K562 (cell line): ENCODE measurements around the gene TRAIP. TPM values are rescaled to one million over a fixed set of nuclear protein-coding genes. Genes with fewer than 3 reads are reported as not detected.

ENCODE experiments used
- C11orf30 ChIP-seq: fragments of 450-650 bp; IDR thresholded peaks from 2 replicates; pipeline ENCODE4 v1.6.1; 2016; ENCODE audit warnings: low read depth, mild to moderate bottlenecking
- GATAD2B ChIP-seq: fragments of 450-650 bp; IDR thresholded peaks from 2 replicates; pipeline ENCODE4 v1.6.1; 2017; ENCODE audit warnings: mild to moderate bottlenecking, borderline replicate concordance
- GTF2E2 ChIP-seq: fragments of 200-800 bp; sonication (Bioruptor generic); IDR thresholded peaks from 2 replicates; pipeline ENCODE4 v1.6.1; 2016; ENCODE audit warnings: missing genetic modification characterization, missing compliant biosample characterization
- HMG20B ChIP-seq: fragments of 250-450 bp; sonication (Bioruptor Pico); IDR thresholded peaks from 2 replicates; pipeline ENCODE4 v1.5.0; 2021; ENCODE audit warnings: mild to moderate bottlenecking
- KDM4B ChIP-seq, 2 experiments: fragments of 450-650 bp in 1 of 2; sonication (generic) in 1 of 2; IDR thresholded peaks; 2 replicates each; pipeline ENCODE4 v1.6.1; 2016 to 2017; ENCODE audit warnings: borderline replicate concordance in 2 of 2, antibody characterized with exemption in 1 of 2, low read depth in 1 of 2, mild to moderate bottlenecking in 1 of 2
- POLR2A ChIP-seq: fragments of 450-650 bp; conservative IDR thresholded peaks from 2 replicates; pipeline ENCODE4 v1.6.1; 2016
- POLR2B ChIP-seq: fragments of 450-650 bp; IDR thresholded peaks from 2 replicates; pipeline ENCODE4 v1.6.1; 2018; ENCODE audit warnings: low read depth; ENCODE audit not compliant: partially characterized antibody
- SMAD2 ChIP-seq: fragments of 150-350 bp; IDR thresholded peaks from 2 replicates; pipeline ENCODE4 v1.6.1; 2014; ENCODE audit warnings: low read depth, mild to moderate bottlenecking, low read length
- SMARCB1 ChIP-seq: IDR thresholded peaks from 2 replicates; pipeline ENCODE4 v1.6.1; 2011; ENCODE audit warnings: improper control_type of control experiment, low read depth; ENCODE audit not compliant: insufficient read length
- SOX6 ChIP-seq: fragments of 450-650 bp; IDR thresholded peaks from 2 replicates; pipeline ENCODE4 v1.6.1; 2014; ENCODE audit warnings: mild to moderate bottlenecking
- SP1 ChIP-seq: sonication (generic); formaldehyde crosslinking; IDR thresholded peaks from 2 replicates; pipeline ENCODE4 v1.8.1; 2022; ENCODE audit warnings: mild to moderate bottlenecking, missing genetic modification reagents
- SUPT5H ChIP-seq: fragments of 450-650 bp; IDR thresholded peaks from 2 replicates; pipeline ENCODE4 v1.6.1; 2016
- TBP ChIP-seq: optimal IDR thresholded peaks from 2 replicates; pipeline ENCODE3; 2011; ENCODE audit warnings: low read depth, low read length, improper control_type of control experiment
- ZBTB33 ChIP-seq: sonication (generic); formaldehyde crosslinking; IDR thresholded peaks from 2 replicates; pipeline ENCODE4 v1.8.1; 2023; ENCODE audit warnings: mild to moderate bottlenecking, missing genetic modification reagents
- ZEB2 ChIP-seq: fragments of 450-650 bp; IDR thresholded peaks from 2 replicates; pipeline ENCODE4 v1.6.1; 2016
- ZNF165 ChIP-seq: fragments of 250-450 bp; sonication (Bioruptor Pico); IDR thresholded peaks from 2 replicates; pipeline ENCODE4 v1.4.0; 2020; ENCODE audit warnings: borderline replicate concordance
- ZNF224 ChIP-seq: sonication (generic); formaldehyde crosslinking; IDR thresholded peaks from 2 replicates; pipeline ENCODE4 v1.8.0; 2022; ENCODE audit warnings: mild to moderate bottlenecking, missing genetic modification reagents
- polyA plus RNA-seq, 8 experiments: library from polyadenylated mRNA; depleted of rRNA in 4 of 8; stranded (reverse) in 5 of 8; unstranded in 3 of 8; fragments of >200 nt; fragmentation: Nextera tagmentation in 2 of 8; fragmentation: Illumina TruSeq in 1 of 8; extraction: Ambion mirVana in 2 of 8; extraction: Trizol in 1 of 8; gene quantifications; 2 replicates each; pipeline versions ENCODE4 v1.2.1 to v1.2.3, GENCODE V29; 2011 to 2014; ENCODE audit warnings: inconsistent platforms in 1 of 8, missing spikeins in 1 of 8
- total RNA-seq, 7 experiments: library from RNA; depleted of rRNA in 6 of 7; stranded (reverse); fragments of >200 nt in 6 of 7; fragmentation: Illumina TruSeq in 2 of 7; extraction: Trizol in 2 of 7; gene quantifications; 2 replicates each; pipeline versions ENCODE4 v1.2.1 to v1.2.3, GENCODE V29; 2011 to 2021; ENCODE audit warnings: low replicate concordance in 1 of 7
- TF ChIP-seq, protein P1 (sequence below): IDR thresholded peaks from 3 replicates; pipeline ENCODE4 v1.6.1; 2011; ENCODE audit warnings: borderline replicate concordance, mild to moderate bottlenecking, moderate library complexity; ENCODE audit not compliant: insufficient read length; ENCODE audit errors: extremely low read depth
- TF ChIP-seq, protein P2 (sequence below): fragments of 450-650 bp; formaldehyde crosslinking; conservative IDR thresholded peaks from 2 replicates; pipeline ENCODE4 v1.4.0; 2022; ENCODE audit warnings: mild to moderate bottlenecking, missing genetic modification characterization

TRAIP gene
- total and polyA plus RNA-seq, 9 of the 15 experiments (the other 6 are each of a cell fraction or from before 2014, with no cell fraction given): 14.3 to 38.6 (median 21.2) TPM

DNA sequence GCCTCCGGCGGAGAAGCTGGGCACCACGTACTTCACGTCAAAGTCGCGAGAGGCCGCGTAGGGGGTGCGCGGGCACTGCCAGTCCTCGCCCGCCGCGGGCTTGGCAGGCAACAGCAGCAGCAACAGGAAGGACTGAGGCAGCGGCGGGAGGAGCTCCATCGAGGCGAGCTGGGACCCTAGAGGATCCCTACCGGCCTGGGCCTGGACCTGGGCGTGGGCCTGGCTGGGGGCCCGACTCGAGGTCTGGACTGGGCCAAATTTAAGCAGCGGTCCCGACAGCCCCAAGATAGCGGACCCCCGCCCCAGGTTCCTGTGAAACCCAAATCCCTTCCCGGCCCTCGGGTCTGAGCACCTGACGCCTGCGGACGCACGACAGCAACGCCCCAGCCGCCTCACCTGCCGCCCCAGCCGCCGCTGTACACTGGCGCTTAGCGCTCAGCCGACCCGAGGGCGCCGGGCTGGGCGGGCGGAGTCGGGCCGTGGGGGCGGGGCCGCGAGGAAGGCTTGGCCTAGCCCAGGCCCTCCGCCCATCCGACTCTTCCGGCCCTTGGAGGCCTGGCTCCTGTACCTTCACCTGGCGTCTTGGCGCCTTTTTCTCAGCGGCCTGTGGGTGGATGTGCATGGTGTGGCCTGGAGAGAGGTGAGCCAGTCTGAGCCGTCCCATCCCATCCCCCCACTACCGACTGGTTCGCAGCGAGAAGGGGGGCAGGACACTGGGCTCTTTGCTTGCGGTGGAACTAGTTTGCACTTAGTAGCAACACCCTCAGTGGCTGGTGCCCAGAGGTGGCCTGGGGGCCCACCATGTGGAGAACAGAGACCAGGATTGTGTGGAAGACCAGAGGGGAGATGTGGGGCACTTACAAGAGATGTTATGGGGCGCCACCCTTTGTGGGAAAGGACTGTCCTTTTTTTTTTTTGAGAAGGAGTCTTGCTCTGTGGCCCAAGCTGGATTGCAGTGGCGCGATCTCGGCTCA, 47.4 kb upstream of the TRAIP start, which contains the start of gene MST1R (continued):
- TF ChIP-seq SMAD2 (no peak), POLR2B (peak; percentile 33), SOX6 (no peak), HMG20B (CRISPR knock-in tag) (no peak), SUPT5H (peak; percentile 57; the same call in 1 of the 2 replicates), C11orf30 (no peak), POLR2A (peak; percentile 71), ZNF224 (CRISPR knock-in tag) (no peak), ZBTB33 (CRISPR knock-in tag) (no peak), TBP (peak; percentile 73), GTF2E2 (no peak), SP1 (CRISPR knock-in tag) (peak; percentile 57; the same call in 1 of the 2 replicates), KDM4B (IDR thresholded peaks at IDR 0.05; ENCODE audit: borderline replicate concordance in 2 of 2, low read depth in 1 of 2) (0 out of 4 replicates have a peak, but pooled peaks of 1 of the 2 experiments have one; percentile 40), ZEB2 (peak; percentile 86), GATAD2B (no peak), ZNF165 (no peak), SMARCB1 (no peak)
- TF ChIP-seq, protein P1, sequence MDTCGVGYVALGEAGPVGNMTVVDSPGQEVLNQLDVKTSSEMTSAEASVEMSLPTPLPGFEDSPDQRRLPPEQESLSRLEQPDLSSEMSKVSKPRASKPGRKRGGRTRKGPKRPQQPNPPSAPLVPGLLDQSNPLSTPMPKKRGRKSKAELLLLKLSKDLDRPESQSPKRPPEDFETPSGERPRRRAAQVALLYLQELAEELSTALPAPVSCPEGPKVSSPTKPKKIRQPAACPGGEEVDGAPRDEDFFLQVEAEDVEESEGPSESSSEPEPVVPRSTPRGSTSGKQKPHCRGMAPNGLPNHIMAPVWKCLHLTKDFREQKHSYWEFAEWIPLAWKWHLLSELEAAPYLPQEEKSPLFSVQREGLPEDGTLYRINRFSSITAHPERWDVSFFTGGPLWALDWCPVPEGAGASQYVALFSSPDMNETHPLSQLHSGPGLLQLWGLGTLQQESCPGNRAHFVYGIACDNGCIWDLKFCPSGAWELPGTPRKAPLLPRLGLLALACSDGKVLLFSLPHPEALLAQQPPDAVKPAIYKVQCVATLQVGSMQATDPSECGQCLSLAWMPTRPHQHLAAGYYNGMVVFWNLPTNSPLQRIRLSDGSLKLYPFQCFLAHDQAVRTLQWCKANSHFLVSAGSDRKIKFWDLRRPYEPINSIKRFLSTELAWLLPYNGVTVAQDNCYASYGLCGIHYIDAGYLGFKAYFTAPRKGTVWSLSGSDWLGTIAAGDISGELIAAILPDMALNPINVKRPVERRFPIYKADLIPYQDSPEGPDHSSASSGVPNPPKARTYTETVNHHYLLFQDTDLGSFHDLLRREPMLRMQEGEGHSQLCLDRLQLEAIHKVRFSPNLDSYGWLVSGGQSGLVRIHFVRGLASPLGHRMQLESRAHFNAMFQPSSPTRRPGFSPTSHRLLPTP: no peak
- TF ChIP-seq, protein P2, sequence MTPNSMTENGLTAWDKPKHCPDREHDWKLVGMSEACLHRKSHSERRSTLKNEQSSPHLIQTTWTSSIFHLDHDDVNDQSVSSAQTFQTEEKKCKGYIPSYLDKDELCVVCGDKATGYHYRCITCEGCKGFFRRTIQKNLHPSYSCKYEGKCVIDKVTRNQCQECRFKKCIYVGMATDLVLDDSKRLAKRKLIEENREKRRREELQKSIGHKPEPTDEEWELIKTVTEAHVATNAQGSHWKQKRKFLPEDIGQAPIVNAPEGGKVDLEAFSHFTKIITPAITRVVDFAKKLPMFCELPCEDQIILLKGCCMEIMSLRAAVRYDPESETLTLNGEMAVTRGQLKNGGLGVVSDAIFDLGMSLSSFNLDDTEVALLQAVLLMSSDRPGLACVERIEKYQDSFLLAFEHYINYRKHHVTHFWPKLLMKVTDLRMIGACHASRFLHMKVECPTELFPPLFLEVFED (CRISPR knock-in tag): no peak
